Type B pancreatic cell (in vitro differentiated cells): ENCODE data around the gene PSME1. TPM values are rescaled to one million over a fixed set of nuclear protein-coding genes. Genes with fewer than 3 reads are reported as not detected.
A peak's percentile ranks its signal among the peaks of the same experiment; 100 is the strongest.

Experiments used
- DNase-seq: peaks from one replicate; pipeline ENCODE4 v3.0.0; 2021; ENCODE audit warnings: mixed read lengths; ENCODE audit not compliant: unreplicated experiment; ENCODE audit errors: extremely low spot score
- H3K27ac Mint-ChIP-seq: 2 replicates; pipeline ENCODE4 v1.8.0; 2021; ENCODE audit warnings: mild to moderate bottlenecking, mixed read lengths
- H3K27me3 Mint-ChIP-seq: 2 replicates; pipeline ENCODE4 v1.8.0; 2021; ENCODE audit warnings: mixed read lengths
- H3K36me3 Mint-ChIP-seq: 2 replicates; pipeline ENCODE4 v1.8.0; 2021; ENCODE audit warnings: mixed read lengths
- H3K4me1 Mint-ChIP-seq: one replicate; pipeline ENCODE4 v1.8.0; 2021; ENCODE audit warnings: mixed read lengths; ENCODE audit not compliant: unreplicated experiment
- H3K4me3 Mint-ChIP-seq: 2 replicates; pipeline ENCODE4 v1.8.0; 2021; ENCODE audit warnings: mild to moderate bottlenecking, mixed read lengths
- H3K9me3 Mint-ChIP-seq: 2 replicates; pipeline ENCODE4 v1.8.0; 2021; ENCODE audit warnings: mixed read lengths
- CTCF ChIP-seq: fragments of 200-600 bp; sonication (generic); conservative IDR thresholded peaks from 2 replicates; pipeline ENCODE4 v1.5.0; 2021; ENCODE audit warnings: antibody characterized with exemption, mild to moderate bottlenecking
- total RNA-seq: library from RNA; stranded (reverse); gene quantifications from 2 replicates; pipeline ENCODE4 v1.2.1, GENCODE V29; 2021; ENCODE audit warnings: low replicate concordance

Gene PSME1
- total RNA-seq, 1 donor from 2014 or later = 142 TPM

- Mint-ChIP-seq H3K36me3 (peaks cover 4% of the 10 kb centered on the region), H3K27ac (peak overlapping the region; percentile 87), H3K4me3 (peak overlapping the region; percentile 35), H3K4me1 (peaks cover 9% of the 10 kb centered on the region), H3K9me3 (no peaks in the 10 kb centered on the region), H3K27me3 (no peaks in the 10 kb centered on the region)
- DNase-seq = no peak
- TF ChIP-seq CTCF = no peak
These were observed 44.2 kb downstream of the PSME1 start for GRCh38 chr14:24179961-24180796.

GRCh38 chr14:24181371-24182077 lies 45.5 kb downstream of the PSME1 start:
- no peak overlapping the region for H3K27ac Mint-ChIP-seq
- no peaks in the 10 kb centered on the region for H3K27me3 Mint-ChIP-seq
- no peaks in the 10 kb centered on the region for H3K9me3 Mint-ChIP-seq
- H3K4me3 Mint-ChIP-seq = peak overlapping the region; percentile 34
- TF ChIP-seq CTCF = no peak
- DNase-seq = no peak
- H3K4me1 Mint-ChIP-seq = peaks cover 9% of the 10 kb centered on the region
- peaks cover 4% of the 10 kb centered on the region for H3K36me3 Mint-ChIP-seq

- no peak for TF ChIP-seq CTCF
- Mint-ChIP-seq H3K4me3 (peak overlapping the region; percentile 34), H3K9me3 (no peaks in the 10 kb centered on the region), H3K27ac (peak overlapping the region; percentile 68), H3K4me1 (peaks cover 13% of the 10 kb centered on the region), H3K36me3 (peaks cover 4% of the 10 kb centered on the region), H3K27me3 (no peaks in the 10 kb centered on the region)
- DNase-seq = no peak
These were observed 46.3 kb downstream of the PSME1 start for GRCh38 chr14:24182110-24182882.

GRCh38 chr14:24183014-24183481 lies 47.1 kb downstream of the PSME1 start:
- Mint-ChIP-seq H3K27me3 (no peaks in the 10 kb centered on the region), H3K27ac (peak overlapping the region; percentile 68), H3K4me3 (no peak overlapping the region), H3K36me3 (peaks cover 4% of the 10 kb centered on the region), H3K9me3 (no peaks in the 10 kb centered on the region), H3K4me1 (peaks cover 17% of the 10 kb centered on the region)
- no peak for TF ChIP-seq CTCF
- no peak for DNase-seq

GRCh38 chr14:24184104-24184970 lies 48.3 kb downstream of the PSME1 start:
- no peak for DNase-seq
- TF ChIP-seq CTCF = no peak
- peaks cover 22% of the 10 kb centered on the region for H3K4me1 Mint-ChIP-seq
- peaks cover 7% of the 10 kb centered on the region for H3K36me3 Mint-ChIP-seq
- no peak overlapping the region for H3K27ac Mint-ChIP-seq
- H3K9me3 Mint-ChIP-seq = no peaks in the 10 kb centered on the region
- no peaks in the 10 kb centered on the region for H3K27me3 Mint-ChIP-seq
- H3K4me3 Mint-ChIP-seq = no peak overlapping the region
